GM23338 (cell line): ENCODE data around the gene CISH.

Source experiments
- EZH2 ChIP-seq: fragments of 200-600 bp; sonication (generic); IDR thresholded peaks from one replicate; pipeline ENCODE4 v1.8.0; 2017; ENCODE audit warnings: antibody characterized with exemption, mild to moderate bottlenecking, low read depth; ENCODE audit not compliant: unreplicated experiment
- POLR2AphosphoS5 ChIP-seq: IDR thresholded peaks from 2 replicates; pipeline ENCODE4 v1.6.1; 2016; ENCODE audit warnings: antibody characterized with exemption, low read depth
- TF ChIP-seq, protein P1 (sequence below), 2 experiments: fragments of 200-600 bp in 1 of 2; sonication (generic) in 1 of 2; conservative IDR thresholded peaks; 2 replicates each; pipeline versions ENCODE4 v1.5.1 to v1.6.1; 2016 to 2017; ENCODE audit warnings: antibody characterized with exemption in 2 of 2, low read depth in 2 of 2, mild to moderate bottlenecking in 2 of 2, moderate library complexity in 1 of 2
- TF ChIP-seq, protein P2 (sequence below): IDR thresholded peaks from one replicate; pipeline ENCODE4 v1.6.1; 2018; ENCODE audit warnings: antibody characterized with exemption; ENCODE audit not compliant: unreplicated experiment

DNA sequence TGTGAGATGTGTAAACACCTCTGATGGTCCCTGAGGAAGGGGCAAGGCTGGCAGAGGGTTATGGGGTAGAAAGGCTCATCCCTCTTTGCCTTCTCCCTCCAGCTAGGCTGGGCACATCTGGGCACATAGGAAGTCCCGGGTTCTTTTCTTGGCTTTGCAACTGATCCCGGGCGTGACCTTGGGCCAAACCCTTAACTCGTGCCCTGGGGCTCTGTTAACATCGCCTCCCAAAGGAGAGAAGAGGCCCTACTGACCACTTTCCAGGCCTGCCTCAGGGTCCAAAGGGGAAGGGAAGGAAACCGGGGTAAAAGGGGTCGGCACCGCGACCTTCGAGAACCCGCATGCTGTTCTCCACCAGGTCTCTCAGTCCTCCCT lies 44.6 kb downstream of the CISH start:
- TF ChIP-seq, protein P1, sequence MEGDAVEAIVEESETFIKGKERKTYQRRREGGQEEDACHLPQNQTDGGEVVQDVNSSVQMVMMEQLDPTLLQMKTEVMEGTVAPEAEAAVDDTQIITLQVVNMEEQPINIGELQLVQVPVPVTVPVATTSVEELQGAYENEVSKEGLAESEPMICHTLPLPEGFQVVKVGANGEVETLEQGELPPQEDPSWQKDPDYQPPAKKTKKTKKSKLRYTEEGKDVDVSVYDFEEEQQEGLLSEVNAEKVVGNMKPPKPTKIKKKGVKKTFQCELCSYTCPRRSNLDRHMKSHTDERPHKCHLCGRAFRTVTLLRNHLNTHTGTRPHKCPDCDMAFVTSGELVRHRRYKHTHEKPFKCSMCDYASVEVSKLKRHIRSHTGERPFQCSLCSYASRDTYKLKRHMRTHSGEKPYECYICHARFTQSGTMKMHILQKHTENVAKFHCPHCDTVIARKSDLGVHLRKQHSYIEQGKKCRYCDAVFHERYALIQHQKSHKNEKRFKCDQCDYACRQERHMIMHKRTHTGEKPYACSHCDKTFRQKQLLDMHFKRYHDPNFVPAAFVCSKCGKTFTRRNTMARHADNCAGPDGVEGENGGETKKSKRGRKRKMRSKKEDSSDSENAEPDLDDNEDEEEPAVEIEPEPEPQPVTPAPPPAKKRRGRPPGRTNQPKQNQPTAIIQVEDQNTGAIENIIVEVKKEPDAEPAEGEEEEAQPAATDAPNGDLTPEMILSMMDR (conservative IDR thresholded peaks at IDR 0.05; ENCODE audit: low read depth in 2 of 2) = 0 out of 4 replicates have a peak, but pooled peaks of 1 of the 2 experiments have one; percentile 4
- no peak for TF ChIP-seq POLR2AphosphoS5
- TF ChIP-seq EZH2 = no peak
- TF ChIP-seq, protein P2, sequence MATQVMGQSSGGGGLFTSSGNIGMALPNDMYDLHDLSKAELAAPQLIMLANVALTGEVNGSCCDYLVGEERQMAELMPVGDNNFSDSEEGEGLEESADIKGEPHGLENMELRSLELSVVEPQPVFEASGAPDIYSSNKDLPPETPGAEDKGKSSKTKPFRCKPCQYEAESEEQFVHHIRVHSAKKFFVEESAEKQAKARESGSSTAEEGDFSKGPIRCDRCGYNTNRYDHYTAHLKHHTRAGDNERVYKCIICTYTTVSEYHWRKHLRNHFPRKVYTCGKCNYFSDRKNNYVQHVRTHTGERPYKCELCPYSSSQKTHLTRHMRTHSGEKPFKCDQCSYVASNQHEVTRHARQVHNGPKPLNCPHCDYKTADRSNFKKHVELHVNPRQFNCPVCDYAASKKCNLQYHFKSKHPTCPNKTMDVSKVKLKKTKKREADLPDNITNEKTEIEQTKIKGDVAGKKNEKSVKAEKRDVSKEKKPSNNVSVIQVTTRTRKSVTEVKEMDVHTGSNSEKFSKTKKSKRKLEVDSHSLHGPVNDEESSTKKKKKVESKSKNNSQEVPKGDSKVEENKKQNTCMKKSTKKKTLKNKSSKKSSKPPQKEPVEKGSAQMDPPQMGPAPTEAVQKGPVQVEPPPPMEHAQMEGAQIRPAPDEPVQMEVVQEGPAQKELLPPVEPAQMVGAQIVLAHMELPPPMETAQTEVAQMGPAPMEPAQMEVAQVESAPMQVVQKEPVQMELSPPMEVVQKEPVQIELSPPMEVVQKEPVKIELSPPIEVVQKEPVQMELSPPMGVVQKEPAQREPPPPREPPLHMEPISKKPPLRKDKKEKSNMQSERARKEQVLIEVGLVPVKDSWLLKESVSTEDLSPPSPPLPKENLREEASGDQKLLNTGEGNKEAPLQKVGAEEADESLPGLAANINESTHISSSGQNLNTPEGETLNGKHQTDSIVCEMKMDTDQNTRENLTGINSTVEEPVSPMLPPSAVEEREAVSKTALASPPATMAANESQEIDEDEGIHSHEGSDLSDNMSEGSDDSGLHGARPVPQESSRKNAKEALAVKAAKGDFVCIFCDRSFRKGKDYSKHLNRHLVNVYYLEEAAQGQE = no peak
